Amniotic stem cell (primary cell): ENCODE data around the gene C4B.
"Not testable (repeated sequence)": the region's sequence is repeated elsewhere in the genome, so short reads cannot be mapped to it uniquely, and the experiment has no call there.

Experiments
- DNase-seq: peaks from one replicate; lab custom pipeline; 2025; lab: John Stamatoyannopoulos, UW

Gene C4B

DNA sequence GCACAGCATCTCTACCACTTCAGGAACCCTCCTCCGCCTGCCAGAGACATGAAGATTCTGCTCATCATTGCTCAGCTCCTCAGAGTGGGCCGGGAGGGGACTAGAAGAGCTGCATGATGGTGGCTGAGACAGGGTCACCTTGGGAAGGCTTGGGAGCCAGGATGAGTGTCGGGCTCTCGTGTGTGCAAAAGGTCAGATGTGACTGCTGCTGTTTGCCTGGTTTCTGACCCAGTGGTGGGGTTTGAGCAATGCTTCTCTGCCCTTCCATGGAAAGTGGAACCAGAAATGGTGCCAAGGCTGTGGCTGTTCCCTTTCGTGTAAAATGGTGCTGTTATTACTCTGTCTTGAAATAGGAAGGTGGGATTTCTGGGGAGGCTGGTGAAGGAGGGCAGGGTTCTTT lies 33.6 kb upstream of the C4B start:
- DNase-seq, result not testable (repeated sequence)

DNA sequence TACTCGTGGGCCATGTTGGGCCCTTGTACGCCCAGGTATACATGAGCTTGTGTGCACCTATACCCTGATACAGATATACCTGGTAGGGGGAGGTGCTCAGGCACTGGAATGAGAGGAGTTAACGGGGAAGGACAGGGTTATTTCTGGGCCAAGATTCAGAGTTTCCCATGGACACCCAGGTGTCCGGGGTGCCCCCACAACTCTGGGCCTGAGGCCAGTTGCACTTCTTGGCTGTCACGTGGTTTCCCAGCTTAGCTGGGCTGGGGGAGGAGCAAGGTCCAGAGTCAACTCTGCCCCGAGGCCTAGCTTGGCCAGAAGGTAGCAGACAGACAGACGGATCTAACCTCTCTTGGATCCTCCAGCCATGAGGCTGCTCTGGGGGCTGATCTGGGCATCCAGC lies 32.9 kb upstream of the C4B start, which contains the start of gene C4A:
C4A (plus strand) TSS at position 314 of the 400 bp plus-strand sequence; CDS start at position 365, 51 bp downstream.
- DNase-seq, result not testable (repeated sequence)

DNA sequence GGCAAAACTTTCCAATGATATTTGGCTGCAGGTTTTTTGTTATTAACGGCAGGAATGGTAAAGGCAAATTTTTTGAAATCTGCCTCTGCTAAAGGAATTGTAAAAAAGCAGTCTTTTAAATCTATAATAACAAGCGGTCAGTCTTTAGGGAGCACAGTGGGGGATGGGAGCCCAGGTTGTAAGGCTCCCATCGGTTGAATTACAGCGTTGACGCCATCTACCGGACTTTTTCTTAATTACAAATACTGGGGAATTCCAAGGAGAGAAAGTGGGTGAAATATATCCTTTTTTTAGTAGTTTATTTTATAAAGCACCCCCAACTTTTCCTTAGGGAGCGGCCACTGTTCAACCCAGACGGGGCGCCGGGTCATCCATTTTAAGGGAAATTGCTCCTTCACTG lies 25.2 kb upstream of the C4B start:
- not testable (repeated sequence) for DNase-seq

DNA sequence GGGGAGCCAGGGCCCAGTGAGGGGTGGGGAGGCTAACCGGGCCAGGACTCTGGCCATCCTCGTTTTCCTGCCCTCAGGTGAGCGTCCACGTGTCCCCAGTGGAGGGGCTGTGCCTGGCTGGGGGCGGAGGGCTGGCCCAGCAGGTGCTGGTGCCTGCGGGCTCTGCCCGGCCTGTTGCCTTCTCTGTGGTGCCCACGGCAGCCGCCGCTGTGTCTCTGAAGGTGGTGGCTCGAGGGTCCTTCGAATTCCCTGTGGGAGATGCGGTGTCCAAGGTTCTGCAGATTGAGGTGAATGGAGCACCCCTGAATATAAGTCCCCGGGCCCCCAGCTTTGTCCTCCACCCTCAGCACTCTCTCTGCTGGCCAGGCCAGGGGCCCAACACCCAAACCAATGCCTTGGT lies 20.2 kb upstream of the C4B start:
- DNase-seq, result not testable (repeated sequence)

DNA sequence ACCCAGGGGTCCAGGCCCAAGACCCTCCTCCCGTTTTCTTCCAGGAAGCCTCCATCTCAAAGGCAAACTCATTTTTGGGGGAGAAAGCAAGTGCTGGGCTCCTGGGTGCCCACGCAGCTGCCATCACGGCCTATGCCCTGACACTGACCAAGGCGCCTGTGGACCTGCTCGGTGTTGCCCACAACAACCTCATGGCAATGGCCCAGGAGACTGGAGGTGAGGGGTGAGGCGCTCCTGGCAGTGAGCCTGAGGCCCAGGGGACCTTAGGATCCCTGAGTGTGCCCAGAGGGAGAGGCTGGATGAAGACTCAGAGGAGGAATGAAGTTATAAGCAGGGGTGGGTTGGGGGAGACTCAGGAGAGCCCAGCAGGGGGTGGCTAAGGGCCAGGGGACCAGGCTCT lies 18.2 kb upstream of the C4B start:
- DNase-seq, result not testable (repeated sequence)

DNA sequence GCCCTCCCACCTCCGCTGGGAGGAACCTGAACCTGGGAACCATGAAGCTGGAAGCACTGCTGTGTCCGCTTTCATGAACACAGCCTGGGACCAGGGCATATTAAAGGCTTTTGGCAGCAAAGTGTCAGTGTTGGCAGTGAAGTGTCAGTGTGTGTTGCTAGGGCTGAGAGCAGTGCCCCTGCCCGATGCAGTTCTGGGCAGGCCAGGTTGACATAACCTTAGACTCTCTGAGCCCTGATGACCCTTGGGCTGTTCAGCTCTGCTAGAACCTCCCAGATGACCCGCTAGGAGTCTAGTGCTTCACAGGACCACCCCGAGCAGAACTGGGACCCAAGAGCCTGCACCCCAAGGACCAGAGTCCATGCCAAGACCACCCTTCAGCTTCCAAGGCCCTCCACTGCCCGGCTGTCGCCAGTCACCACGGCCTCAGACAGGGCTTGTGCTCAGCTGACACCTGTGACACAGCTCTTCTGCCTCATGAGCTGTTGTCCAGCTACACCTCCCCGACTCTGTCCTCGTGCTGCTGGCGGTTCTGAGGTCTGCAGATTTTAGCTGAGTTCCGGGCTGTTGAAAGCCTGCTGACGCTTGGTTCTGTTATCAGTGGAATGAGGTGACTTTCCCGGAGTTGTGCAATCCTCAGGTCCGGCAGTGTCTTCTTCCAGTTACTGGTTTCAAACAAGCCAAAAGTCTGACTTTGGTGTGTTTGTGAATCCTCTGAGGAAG lies 11.9 kb upstream of the C4B start:
- DNase-seq, result not testable (repeated sequence)

DNA sequence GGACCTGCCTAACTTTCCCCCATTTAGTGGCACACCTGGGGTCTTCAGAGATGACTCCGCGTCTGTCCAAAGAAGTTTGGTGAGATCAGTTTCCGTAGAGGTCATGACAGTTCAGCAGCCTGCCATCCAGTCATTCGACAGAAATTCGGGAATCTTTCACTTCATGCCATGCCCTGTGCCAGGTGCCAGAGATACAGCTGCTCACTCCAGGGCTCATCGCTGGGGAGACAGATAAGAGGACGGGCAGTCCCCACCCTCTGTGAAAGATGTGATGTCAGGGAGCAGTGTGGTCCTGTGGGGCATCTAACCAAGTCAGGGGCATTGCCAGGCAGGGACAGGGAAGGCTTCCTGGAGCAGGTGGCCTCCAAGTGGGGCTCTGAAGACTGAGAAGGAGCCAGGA lies 11.3 kb upstream of the C4B start:
- not testable (repeated sequence) for DNase-seq

DNA sequence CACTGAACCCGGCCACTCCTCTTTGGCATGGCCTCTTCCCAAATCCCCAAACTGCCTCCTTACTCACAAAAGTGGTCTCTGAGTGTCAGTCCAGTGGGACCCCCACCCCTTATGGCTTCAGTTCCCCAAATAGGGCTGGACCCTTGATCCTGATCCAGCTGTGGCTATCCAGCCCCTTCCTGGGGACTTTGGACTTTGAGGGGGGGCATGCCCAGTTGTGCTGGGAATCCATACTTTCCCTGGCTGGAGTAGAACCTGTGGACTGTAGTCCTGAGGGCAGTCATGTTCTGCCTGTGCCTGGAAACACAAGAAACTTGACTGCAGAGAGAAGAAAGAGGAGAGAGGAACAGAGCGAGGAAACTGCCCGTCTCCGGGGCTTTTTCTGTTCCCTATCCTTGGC lies 10.2 kb upstream of the C4B start:
- not testable (repeated sequence) for DNase-seq

DNA sequence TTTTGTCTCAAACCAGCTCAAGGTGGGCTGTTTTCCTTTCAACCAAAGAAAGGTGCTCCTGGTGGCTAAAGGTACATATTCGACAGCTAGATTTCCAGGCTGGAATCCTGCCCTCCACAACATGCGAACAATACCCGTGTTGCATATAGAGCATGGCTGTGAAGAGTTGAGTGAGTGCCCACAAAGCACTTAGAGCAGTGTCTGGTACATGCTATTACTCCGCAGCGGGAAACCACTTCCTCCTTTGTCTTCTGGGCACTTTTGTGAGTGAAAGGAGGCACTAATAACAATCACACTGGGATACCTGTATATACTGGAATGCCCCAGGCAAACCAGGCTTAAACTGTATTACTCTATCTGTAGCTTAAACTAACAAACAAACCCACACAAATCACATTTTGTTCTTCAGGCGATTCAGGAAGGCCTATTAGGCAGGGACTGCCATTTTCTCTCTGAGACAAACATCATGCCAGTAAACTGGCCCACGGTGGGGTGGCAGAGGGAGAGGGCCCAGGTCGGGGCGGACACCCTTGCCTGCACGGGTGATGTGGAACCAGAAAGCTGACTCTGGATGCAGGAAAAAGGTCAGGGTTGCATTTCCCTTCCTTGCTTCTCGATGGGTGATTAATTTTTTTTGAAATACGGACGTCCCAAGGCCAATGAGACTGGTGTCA lies 9.6 kb upstream of the C4B start:
- DNase-seq, result not testable (repeated sequence)

DNA sequence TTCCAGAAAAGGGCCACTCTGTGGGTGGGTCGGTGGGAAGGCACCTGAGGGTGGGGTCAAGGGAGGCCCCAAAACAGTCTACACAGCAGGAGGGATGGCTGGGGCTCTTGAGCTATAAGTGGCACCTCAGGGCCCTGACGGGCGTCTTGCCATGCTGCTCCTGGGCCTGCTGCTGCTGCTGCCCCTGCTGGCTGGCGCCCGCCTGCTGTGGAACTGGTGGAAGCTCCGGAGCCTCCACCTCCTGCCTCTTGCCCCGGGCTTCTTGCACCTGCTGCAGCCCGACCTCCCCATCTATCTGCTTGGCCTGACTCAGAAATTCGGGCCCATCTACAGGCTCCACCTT lies 9.1 kb upstream of the C4B start:
- DNase-seq, result not testable (repeated sequence)

DNA sequence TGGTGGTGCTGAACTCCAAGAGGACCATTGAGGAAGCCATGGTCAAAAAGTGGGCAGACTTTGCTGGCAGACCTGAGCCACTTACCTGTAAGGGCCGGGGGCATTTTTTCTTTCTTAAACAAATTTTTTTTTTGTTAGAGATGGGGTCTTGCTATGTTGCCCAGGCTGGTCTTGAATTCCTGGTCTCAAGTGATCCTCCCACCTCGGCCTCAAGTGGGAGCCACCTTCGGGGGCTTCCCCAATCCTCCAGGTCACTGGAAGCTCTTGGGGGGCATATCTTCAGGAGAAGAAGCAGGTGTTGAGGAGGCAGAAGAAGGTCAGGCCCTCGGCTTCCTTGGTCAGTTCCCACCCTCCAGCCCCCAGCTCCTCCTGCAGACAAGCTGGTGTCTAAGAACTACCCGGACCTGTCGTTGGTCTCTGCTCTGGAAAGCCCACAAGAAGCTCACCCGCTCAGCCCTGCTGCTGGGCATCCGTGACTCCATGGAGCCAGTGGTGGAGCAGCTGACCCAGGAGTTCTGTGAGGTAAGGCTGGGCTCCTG lies 8.5 kb upstream of the C4B start:
- DNase-seq, result not testable (repeated sequence)

DNA sequence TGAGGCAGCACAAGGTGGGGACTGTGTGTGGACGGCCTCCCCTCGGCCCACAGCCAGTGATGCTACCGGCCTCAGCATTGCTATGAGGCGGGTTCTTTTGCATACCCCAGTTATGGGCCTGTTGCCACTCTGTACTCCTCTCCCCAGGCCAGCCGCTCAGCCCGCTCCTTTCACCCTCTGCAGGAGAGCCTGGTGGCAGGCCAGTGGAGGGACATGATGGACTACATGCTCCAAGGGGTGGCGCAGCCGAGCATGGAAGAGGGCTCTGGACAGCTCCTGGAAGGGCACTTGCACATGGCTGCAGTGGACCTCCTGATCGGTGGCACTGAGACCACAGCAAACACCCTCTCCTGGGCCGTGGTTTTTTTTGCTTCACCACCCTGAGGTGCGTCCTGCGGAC lies 7.5 kb upstream of the C4B start:
- DNase-seq, result not testable (repeated sequence)

DNA sequence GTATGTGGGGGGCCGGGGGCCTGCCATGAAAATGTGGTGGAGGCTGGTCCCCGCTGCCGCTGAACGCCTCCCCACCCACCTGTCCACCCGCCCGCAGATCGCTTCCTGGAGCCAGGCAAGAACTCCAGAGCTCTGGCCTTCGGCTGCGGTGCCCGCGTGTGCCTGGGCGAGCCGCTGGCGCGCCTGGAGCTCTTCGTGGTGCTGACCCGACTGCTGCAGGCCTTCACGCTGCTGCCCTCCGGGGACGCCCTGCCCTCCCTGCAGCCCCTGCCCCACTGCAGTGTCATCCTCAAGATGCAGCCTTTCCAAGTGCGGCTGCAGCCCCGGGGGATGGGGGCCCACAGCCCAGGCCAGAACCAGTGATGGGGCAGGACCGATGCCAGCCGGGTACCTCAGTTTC lies 6.6 kb upstream of the C4B start:
- not testable (repeated sequence) for DNase-seq

DNA sequence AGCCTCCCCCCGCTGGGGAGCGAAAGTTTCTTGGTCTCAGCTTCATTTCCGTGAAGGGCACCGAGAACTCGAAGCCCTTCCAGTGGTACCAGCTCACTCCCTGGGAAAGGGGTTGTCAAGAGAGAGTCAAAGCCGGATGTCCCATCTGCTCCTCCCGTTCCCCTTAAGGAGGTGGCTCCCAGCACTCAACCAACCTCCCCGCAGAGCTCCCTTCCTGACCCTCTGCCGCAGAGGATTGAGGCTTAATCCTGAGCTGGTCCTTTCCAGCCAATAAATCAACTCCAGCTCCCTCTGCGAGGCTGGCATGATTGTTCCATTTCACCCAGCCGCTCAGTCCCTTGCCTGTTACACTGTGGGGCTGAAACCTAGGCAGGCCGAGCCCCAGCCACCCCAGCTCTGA lies 6.0 kb upstream of the C4B start:
- DNase-seq, result not testable (repeated sequence)

DNA sequence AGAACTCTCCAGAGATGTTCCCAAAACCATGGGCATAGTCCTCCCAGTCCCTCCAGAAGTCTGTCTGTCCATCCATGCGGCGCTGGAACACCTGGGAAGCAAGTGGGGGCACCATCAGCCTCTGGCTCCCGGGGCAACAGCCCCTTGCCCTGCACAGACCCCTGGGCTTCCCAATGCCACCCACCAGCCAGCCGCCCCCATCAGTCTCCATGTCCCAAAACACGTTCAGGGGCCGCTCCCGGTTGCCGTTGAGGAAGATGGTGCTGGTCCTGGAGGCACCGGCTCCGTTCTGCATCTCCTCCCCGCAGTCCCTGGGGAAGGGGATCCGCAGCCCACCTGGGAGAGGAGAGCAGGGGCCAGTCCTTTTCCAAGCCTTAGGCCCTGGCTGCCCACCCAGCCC lies 5.1 kb upstream of the C4B start:
- not testable (repeated sequence) for DNase-seq

DNA sequence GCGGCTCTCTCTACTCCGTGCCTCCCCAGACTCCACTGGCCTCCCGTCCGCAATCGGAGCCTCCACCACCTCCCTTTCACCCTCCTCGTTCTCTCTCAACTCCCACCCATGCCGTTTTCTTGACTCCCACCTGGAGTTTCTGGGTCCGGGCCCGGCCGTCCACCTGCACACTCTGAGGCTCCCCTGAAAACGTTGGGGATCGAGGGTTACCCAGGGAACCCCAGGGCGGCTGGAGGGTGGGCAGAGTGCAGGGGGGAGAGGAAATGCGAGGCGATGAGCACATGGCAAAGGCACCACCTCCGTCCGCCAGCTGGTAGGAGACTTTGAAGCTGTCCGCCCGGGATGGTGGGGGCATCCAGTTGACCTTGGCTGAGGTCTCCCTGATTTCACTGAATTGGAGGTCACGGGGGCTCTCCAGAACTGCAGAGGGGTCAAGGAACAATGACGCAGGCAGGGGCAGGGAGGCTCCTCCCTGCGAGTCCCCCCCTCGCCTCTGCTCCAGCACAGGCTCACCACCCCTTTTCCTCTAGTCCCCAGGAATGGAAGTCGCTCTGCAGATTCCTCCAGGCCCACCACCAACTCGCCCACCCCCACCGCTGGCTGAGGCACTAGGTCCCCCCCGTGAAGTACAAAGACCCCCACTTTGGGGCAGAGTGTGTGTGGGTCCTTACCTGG lies 3.6 kb upstream of the C4B start:
- not testable (repeated sequence) for DNase-seq

DNA sequence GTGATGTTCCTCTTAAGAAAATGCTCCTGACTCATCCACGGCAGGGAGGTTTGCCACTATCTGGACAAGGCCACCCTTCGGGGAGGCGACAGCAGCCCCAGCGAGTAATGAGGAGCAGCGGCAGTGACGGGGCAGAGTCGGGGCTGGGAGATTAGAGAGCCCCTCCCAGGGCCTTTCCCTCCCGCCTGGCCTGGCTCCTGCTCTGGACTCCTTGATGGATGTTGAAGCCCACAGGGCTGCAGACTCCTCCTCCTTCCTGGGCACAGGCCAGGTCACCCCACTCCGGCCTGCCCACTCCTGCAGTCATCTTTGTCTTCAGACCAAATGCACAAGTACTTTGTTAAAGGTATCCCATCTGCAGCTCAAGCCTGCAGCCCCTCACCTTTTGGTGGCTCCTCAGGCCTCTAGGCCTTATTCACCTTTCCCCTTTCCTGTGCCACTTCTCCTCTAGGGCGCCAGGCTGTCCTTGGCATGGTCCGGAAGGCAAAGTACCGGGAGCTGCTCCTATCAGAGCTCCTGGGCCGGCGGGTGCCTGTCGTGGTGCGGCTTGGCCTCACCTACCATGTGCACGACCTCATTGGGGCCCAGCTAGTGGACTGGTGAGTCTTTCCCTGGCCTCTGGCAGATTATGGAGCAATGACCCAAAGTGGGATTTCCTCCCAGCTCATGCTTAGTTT lies 1.5 kb upstream of the C4B start:
- DNase-seq, result not testable (repeated sequence)

DNA sequence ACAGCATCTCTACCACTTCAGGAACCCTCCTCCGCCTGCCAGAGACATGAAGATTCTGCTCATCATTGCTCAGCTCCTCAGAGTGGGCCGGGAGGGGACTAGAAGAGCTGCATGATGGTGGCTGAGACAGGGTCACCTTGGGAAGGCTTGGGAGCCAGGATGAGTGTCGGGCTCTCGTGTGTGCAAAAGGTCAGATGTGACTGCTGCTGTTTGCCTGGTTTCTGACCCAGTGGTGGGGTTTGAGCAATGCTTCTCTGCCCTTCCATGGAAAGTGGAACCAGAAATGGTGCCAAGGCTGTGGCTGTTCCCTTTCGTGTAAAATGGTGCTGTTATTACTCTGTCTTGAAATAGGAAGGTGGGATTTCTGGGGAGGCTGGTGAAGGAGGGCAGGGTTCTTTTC lies 857 bp upstream of the C4B start:
- DNase-seq, result not testable (repeated sequence)

DNA sequence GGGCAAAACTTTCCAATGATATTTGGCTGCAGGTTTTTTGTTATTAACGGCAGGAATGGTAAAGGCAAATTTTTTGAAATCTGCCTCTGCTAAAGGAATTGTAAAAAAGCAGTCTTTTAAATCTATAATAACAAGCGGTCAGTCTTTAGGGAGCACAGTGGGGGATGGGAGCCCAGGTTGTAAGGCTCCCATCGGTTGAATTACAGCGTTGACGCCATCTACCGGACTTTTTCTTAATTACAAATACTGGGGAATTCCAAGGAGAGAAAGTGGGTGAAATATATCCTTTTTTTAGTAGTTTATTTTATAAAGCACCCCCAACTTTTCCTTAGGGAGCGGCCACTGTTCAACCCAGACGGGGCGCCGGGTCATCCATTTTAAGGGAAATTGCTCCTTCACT lies 7.5 kb downstream of the C4B start:
- DNase-seq, result not testable (repeated sequence)

DNA sequence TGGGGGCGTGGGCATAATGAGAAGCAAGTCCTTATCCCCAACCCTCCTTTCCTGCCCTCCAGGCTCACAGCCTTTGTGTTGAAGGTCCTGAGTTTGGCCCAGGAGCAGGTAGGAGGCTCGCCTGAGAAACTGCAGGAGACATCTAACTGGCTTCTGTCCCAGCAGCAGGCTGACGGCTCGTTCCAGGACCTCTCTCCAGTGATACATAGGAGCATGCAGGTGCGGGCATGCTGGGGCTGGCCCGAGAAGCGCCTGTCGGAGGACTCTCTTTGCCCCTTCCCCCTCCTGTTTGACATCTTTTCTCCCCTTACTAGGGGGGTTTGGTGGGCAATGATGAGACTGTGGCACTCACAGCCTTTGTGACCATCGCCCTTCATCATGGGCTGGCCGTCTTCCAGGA lies 14.0 kb downstream of the C4B start:
- DNase-seq, result not testable (repeated sequence)

DNA sequence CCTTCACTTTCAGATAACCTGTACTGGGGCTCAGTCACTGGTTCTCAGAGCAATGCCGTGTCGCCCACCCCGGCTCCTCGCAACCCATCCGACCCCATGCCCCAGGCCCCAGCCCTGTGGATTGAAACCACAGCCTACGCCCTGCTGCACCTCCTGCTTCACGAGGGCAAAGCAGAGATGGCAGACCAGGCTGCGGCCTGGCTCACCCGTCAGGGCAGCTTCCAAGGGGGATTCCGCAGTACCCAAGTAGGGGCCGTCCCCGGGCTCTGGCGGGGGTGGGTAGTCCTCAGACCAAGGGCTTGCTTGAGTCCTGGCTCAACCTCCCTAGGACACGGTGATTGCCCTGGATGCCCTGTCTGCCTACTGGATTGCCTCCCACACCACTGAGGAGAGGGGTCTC lies 15.0 kb downstream of the C4B start:
- not testable (repeated sequence) for DNase-seq
